ENCODE measurements around the gene PSD4.

PSD4 gene

GRCh38 chr2:113192459-113193100, 18.8 kb downstream of the PSD4 start:
- TF ChIP-seq CTCF (conservative IDR thresholded peaks at IDR 0.05; ENCODE audit: low read depth, low read length): no peak
- no peak overlapping the region for H3K4me2 ChIP-seq
- no peak overlapping the region for H3K4me3 ChIP-seq (IDR thresholded peaks at IDR 0.05; ENCODE audit: insufficient read depth, low read depth, low read length)
- H3K27me3 ChIP-seq (ENCODE audit: insufficient read depth, low read depth): no peaks in the 10 kb centered on the region
- no peak overlapping the region for H3K9ac ChIP-seq
- no peak overlapping the region for H2AFZ ChIP-seq (ENCODE audit: low read depth)
- H3K27ac ChIP-seq: no peak overlapping the region
- no peaks in the 10 kb centered on the region for H3K4me1 ChIP-seq (ENCODE audit: low read depth, poor library complexity, severe bottlenecking)
- H3K79me2 ChIP-seq (ENCODE audit: insufficient read depth, low read depth): no peaks in the 10 kb centered on the region
- H3K36me3 ChIP-seq (ENCODE audit: insufficient read depth): no peaks in the 10 kb centered on the region
- no peaks in the 10 kb centered on the region for H4K20me1 ChIP-seq (ENCODE audit: insufficient read depth)

GRCh38 chr2:113195923-113196501, 22.2 kb downstream of the PSD4 start:
- no peak for TF ChIP-seq CTCF (conservative IDR thresholded peaks at IDR 0.05; ENCODE audit: low read depth, low read length)
- no peak overlapping the region for H3K4me2 ChIP-seq
- H3K27ac ChIP-seq: no peak overlapping the region
- H3K79me2 ChIP-seq (ENCODE audit: insufficient read depth, low read depth): no peaks in the 10 kb centered on the region
- H2AFZ ChIP-seq (ENCODE audit: low read depth): no peak overlapping the region
- no peaks in the 10 kb centered on the region for H3K36me3 ChIP-seq (ENCODE audit: insufficient read depth)
- no peaks in the 10 kb centered on the region for H3K4me1 ChIP-seq (ENCODE audit: low read depth, poor library complexity, severe bottlenecking)
- no peak overlapping the region for H3K9ac ChIP-seq
- H4K20me1 ChIP-seq (ENCODE audit: insufficient read depth): no peaks in the 10 kb centered on the region
- no peaks in the 10 kb centered on the region for H3K27me3 ChIP-seq (ENCODE audit: insufficient read depth, low read depth)
- H3K4me3 ChIP-seq (IDR thresholded peaks at IDR 0.05; ENCODE audit: insufficient read depth, low read depth, low read length): no peak overlapping the region

DNA sequence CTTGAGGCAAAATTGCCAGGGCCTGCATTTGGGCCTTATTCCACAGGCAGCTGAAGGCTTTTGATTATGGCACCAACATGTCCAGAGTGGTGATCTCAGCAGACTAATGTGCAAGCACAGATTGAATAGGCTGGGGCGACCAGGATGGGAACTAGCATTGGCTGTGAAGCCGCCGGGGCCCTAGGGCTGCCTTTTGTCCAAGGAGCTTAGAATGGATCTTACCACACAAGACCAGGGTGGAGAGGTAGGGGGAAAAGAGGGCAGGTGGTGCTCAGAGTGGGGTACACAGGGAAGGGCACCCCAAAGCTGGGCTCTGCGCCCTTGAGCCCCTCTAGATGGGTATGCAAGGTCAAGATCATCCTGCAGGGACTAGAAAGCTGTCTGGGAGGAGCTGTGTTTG, 23.1 kb downstream of the PSD4 start:
- no peaks in the 10 kb centered on the region for H3K4me1 ChIP-seq (ENCODE audit: low read depth, poor library complexity, severe bottlenecking)
- H3K4me3 ChIP-seq (IDR thresholded peaks at IDR 0.05; ENCODE audit: insufficient read depth, low read depth, low read length): no peak overlapping the region

DNA sequence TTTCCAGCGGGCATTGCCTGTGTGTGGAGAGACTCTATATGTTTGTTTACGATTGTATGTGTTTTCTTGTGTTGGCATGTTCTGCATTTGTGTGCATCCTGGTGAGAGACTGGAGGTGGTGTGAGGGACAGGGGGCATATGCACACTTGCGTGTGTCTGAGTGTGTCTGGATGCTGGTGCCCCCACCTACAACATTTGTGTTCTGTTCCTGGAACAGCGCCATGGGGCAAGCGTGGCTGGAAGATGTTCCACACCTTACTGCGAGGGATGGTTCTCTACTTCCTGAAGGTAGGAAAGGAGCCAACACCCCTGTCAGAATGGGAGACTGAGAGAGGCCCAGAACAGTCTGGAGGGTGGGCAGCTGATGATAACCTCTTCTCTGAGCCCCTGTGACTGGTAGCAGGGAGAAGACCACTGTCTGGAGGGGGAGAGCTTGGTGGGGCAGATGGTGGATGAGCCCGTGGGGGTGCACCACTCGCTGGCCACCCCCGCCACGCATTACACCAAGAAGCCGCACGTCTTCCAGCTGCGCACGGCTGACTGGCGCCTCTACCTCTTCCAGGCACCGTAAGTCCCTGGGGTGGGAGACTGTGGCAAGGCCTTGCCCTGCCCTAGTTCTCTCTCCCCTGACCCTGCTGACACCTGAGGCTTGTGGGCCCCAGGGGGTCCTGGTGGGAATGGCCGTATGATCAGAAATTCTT, 23.7 kb downstream of the PSD4 start:
- Histone ChIP-seq H3K36me3 (ENCODE audit: insufficient read depth) (no peaks in the 10 kb centered on the region), H3K4me1 (ENCODE audit: low read depth, poor library complexity, severe bottlenecking) (no peaks in the 10 kb centered on the region), H3K27me3 (ENCODE audit: insufficient read depth, low read depth) (no peaks in the 10 kb centered on the region), H3K27ac (no peak overlapping the region), H4K20me1 (ENCODE audit: insufficient read depth) (no peaks in the 10 kb centered on the region), H3K9ac (no peak overlapping the region), H3K4me3 (IDR thresholded peaks at IDR 0.05; ENCODE audit: insufficient read depth, low read depth, low read length) (no peak overlapping the region), H2AFZ (ENCODE audit: low read depth) (no peak overlapping the region), H3K79me2 (ENCODE audit: insufficient read depth, low read depth) (no peaks in the 10 kb centered on the region), H3K4me2 (no peak overlapping the region)
- TF ChIP-seq CTCF (conservative IDR thresholded peaks at IDR 0.05; ENCODE audit: low read depth, low read length): no peak

More for the DNA sequence above, 23.1 kb downstream of the PSD4 start:
- TF ChIP-seq CTCF (conservative IDR thresholded peaks at IDR 0.05; ENCODE audit: low read depth, low read length): no peak
- H3K79me2 ChIP-seq (ENCODE audit: insufficient read depth, low read depth): no peaks in the 10 kb centered on the region
- H3K9ac ChIP-seq: no peak overlapping the region
- H3K36me3 ChIP-seq (ENCODE audit: insufficient read depth): no peaks in the 10 kb centered on the region
- no peak overlapping the region for H3K27ac ChIP-seq
- no peaks in the 10 kb centered on the region for H4K20me1 ChIP-seq (ENCODE audit: insufficient read depth)
- no peak overlapping the region for H3K4me2 ChIP-seq
- no peak overlapping the region for H2AFZ ChIP-seq (ENCODE audit: low read depth)
- no peaks in the 10 kb centered on the region for H3K27me3 ChIP-seq (ENCODE audit: insufficient read depth, low read depth)

Measured in KMS-11 (cell line).